Brain microvascular endothelial cell (primary cell): Measurements from ENCODE around the gene CYB5D1.

Experiments
- DNase-seq: peaks from one replicate; pipeline ENCODE4 v3.0.0-alpha.2; 2020
- H3K27ac ChIP-seq: fragments of 250-450 bp; sonication (Bioruptor Pico); 2 replicates; pipeline ENCODE4 v1.5.1; 2020; ENCODE audit warnings: mild to moderate bottlenecking, moderate library complexity
- H3K27me3 ChIP-seq: fragments of 250-450 bp; sonication (Bioruptor Pico); replicated peaks from 2 replicates; pipeline ENCODE4 v1.5.1; 2020; ENCODE audit warnings: mild to moderate bottlenecking
- H3K36me3 ChIP-seq: fragments of 250-450 bp; sonication (Bioruptor Pico); replicated peaks from 2 replicates; pipeline ENCODE4 v1.5.1; 2020; ENCODE audit warnings: mild to moderate bottlenecking
- H3K4me3 ChIP-seq: 2 replicates; pipeline ENCODE4 v1.5.1; 2011; ENCODE audit warnings: low read depth, mild to moderate bottlenecking, control low read depth, low read length, moderate library complexity
- in situ Hi-C: cut with HindIII; loops from 2 replicates; pipeline ENCODE4 v1.10.0; 2017; ENCODE audit warnings: low sequenced_read_pairs, low pct_ligation_motif_present
- TF ChIP-seq, protein P1 (sequence below): IDR thresholded peaks from 2 replicates; pipeline ENCODE4 v1.5.1; 2011; ENCODE audit warnings: low read depth, mild to moderate bottlenecking, moderate library complexity, low read length, control low read depth, inconsistent platforms; ENCODE audit errors: missing control alignments

CYB5D1 gene

GRCh38 chr17:7911116-7911515 is 53.3 kb downstream of the CYB5D1 start:
- in situ Hi-C loops: no loop called here
- TF ChIP-seq, protein P1, sequence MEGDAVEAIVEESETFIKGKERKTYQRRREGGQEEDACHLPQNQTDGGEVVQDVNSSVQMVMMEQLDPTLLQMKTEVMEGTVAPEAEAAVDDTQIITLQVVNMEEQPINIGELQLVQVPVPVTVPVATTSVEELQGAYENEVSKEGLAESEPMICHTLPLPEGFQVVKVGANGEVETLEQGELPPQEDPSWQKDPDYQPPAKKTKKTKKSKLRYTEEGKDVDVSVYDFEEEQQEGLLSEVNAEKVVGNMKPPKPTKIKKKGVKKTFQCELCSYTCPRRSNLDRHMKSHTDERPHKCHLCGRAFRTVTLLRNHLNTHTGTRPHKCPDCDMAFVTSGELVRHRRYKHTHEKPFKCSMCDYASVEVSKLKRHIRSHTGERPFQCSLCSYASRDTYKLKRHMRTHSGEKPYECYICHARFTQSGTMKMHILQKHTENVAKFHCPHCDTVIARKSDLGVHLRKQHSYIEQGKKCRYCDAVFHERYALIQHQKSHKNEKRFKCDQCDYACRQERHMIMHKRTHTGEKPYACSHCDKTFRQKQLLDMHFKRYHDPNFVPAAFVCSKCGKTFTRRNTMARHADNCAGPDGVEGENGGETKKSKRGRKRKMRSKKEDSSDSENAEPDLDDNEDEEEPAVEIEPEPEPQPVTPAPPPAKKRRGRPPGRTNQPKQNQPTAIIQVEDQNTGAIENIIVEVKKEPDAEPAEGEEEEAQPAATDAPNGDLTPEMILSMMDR: no peak
- DNase-seq: no peak
- Histone ChIP-seq H3K27me3 (no peaks in the 10 kb centered on the region), H3K27ac (no peak overlapping the region), H3K36me3 (peaks cover 60% of the 10 kb centered on the region), H3K4me3 (no peak overlapping the region)
